SKM-1 treated with dmso at 0.1 percent for 144 hours (cell line): ENCODE measurements around the gene CNTN5.

Experiments
- DNase-seq: peaks from one replicate; lab custom pipeline; 2025; ENCODE audit not compliant: unreplicated experiment; lab: John Stamatoyannopoulos, UW

Gene CNTN5

GRCh38 chr11:99589771-99590170, 569.0 kb downstream of the CNTN5 start:
- no peak for DNase-seq

GRCh38 chr11:99592266-99592665, 571.5 kb downstream of the CNTN5 start:
- DNase-seq = no peak

GRCh38 chr11:99593197-99593596, 572.4 kb downstream of the CNTN5 start:
- no peak for DNase-seq

- DNase-seq = no peak
Measured at GRCh38 chr11:99601179-99601578, 580.4 kb downstream of the CNTN5 start.

- no peak for DNase-seq
Measured at GRCh38 chr11:99614352-99614751, 593.6 kb downstream of the CNTN5 start.

- DNase-seq = no peak
Measured at GRCh38 chr11:99630629-99631028, 609.9 kb downstream of the CNTN5 start.

- no peak for DNase-seq
Measured at GRCh38 chr11:99631618-99632017, 610.9 kb downstream of the CNTN5 start.

GRCh38 chr11:99632969-99633368, 612.2 kb downstream of the CNTN5 start:
- DNase-seq = peak; percentile 46

- no peak for DNase-seq
Measured at GRCh38 chr11:99634581-99634980, 613.8 kb downstream of the CNTN5 start.

- DNase-seq = no peak
Measured at GRCh38 chr11:99638073-99638553, 617.4 kb downstream of the CNTN5 start.

- no peak for DNase-seq
Measured at GRCh38 chr11:99640671-99641070, 619.9 kb downstream of the CNTN5 start.

GRCh38 chr11:99645934-99646333, 625.2 kb downstream of the CNTN5 start:
- DNase-seq = no peak

- DNase-seq = no peak
Measured at GRCh38 chr11:99670067-99670676, 649.4 kb downstream of the CNTN5 start.

- no peak for DNase-seq
Measured at GRCh38 chr11:99671808-99672409, 651.2 kb downstream of the CNTN5 start.

GRCh38 chr11:99676292-99676691, 655.5 kb downstream of the CNTN5 start:
- no peak for DNase-seq

- no peak for DNase-seq
Measured at GRCh38 chr11:99682171-99682570, 661.4 kb downstream of the CNTN5 start.

GRCh38 chr11:99682646-99683045, 661.9 kb downstream of the CNTN5 start:
- DNase-seq = no peak

- no peak for DNase-seq
Measured at GRCh38 chr11:99683933-99684332, 663.2 kb downstream of the CNTN5 start.

GRCh38 chr11:99686838-99687237, 666.1 kb downstream of the CNTN5 start:
- DNase-seq = no peak

- DNase-seq = no peak
Measured at GRCh38 chr11:99687320-99687719, 666.6 kb downstream of the CNTN5 start.

GRCh38 chr11:99693941-99694492, 673.3 kb downstream of the CNTN5 start:
- DNase-seq = no peak

- no peak for DNase-seq
Measured at GRCh38 chr11:99695106-99695505, 674.4 kb downstream of the CNTN5 start.

GRCh38 chr11:99706848-99707247, 686.1 kb downstream of the CNTN5 start:
- DNase-seq = no peak
